Activated CD8-positive, alpha-beta memory T cell treated with anti-CD3 and anti-CD28 coated beads for 36 hours (primary cell): ENCODE data around the gene TSPAN32. TPM values are rescaled to one million over a fixed set of nuclear protein-coding genes. Genes with fewer than 3 reads are reported as not detected.
"Not testable (repeated sequence)": the region's sequence is repeated elsewhere in the genome, so short reads cannot be mapped to it uniquely, and the experiment has no call there.

Source experiments
- CTCF ChIA-PET: fragments of 350-600 bp; sonication (Branson Sonifier 250); formaldehyde crosslinking; loops from one replicate; lab custom pipeline; 2021; ENCODE audit warnings: antibody characterized with exemption; lab: Charles Lee
- POLR2A ChIA-PET: fragments of 350-600 bp; sonication (Branson Sonifier 250); formaldehyde crosslinking; loops from one replicate; lab custom pipeline; 2021; ENCODE audit warnings: antibody characterized with exemption; lab: Charles Lee
- total RNA-seq, 2 experiments: library from RNA; stranded (reverse); gene quantifications; one replicate each; pipeline ENCODE4 v1.2.3, GENCODE V29; 2021

TSPAN32 gene
- total RNA-seq, 2 experiments from 2014 or later = 2.8 to 2.9 TPM

- POLR2A ChIA-PET = no interaction called here
- CTCF ChIA-PET = interaction anchor here (1.3 kb wide), 1 partner anchor 57 kb away, joined by 3 read pairs; no protein-coding TSS in a partner anchor
Observed at GRCh38 chr11:2363130-2363529, 61.3 kb downstream of the TSPAN32 start.

- ChIA-PET CTCF (no interaction called here), POLR2A (no interaction called here)
Observed at GRCh38 chr11:2363577-2364370, 62.0 kb downstream of the TSPAN32 start.

GRCh38 chr11:2364386-2364785 is 62.6 kb downstream of the TSPAN32 start:
- CTCF ChIA-PET, POLR2A ChIA-PET: not testable (repeated sequence)

- ChIA-PET POLR2A (no interaction called here), CTCF (no interaction called here)
Observed at GRCh38 chr11:2365571-2366210, 63.9 kb downstream of the TSPAN32 start.

- ChIA-PET CTCF (no interaction called here), POLR2A (no interaction called here)
Observed at GRCh38 chr11:2366276-2366675, 64.5 kb downstream of the TSPAN32 start.

GRCh38 chr11:2366733-2367132 is 64.9 kb downstream of the TSPAN32 start:
- POLR2A ChIA-PET = no interaction called here
- CTCF ChIA-PET = no interaction called here

GRCh38 chr11:2367266-2368160 is 65.7 kb downstream of the TSPAN32 start:
- ChIA-PET CTCF (no interaction called here), POLR2A (no interaction called here)

Other genes starting within 250 kb of the TSPAN32 start
- 10 to 100 TPM in 1 of 2 experiments, 1 to 10 TPM in 1; 9.5 to 10.7 TPM for gene IGF2, start 162.6 kb upstream of the TSPAN32 start, total RNA-seq
- not detected for gene INS, start 140.8 kb upstream of the TSPAN32 start, total RNA-seq
- not detected for gene TH, start 130.2 kb upstream of the TSPAN32 start, total RNA-seq
- 1 to 10 TPM; 1.8 to 2.8 TPM for gene ASCL2, start 31.4 kb upstream of the TSPAN32 start, total RNA-seq
- 1 to 10 TPM; 3.5 to 4.2 TPM for gene C11orf21, start 95 bp upstream of the TSPAN32 start, total RNA-seq
- 100 to 1,000 TPM; 190 to 198 TPM for gene CD81, start 75.3 kb downstream of the TSPAN32 start, total RNA-seq
- gene TSSC4, start 98.7 kb downstream of the TSPAN32 start, total RNA-seq = 10 to 100 TPM; 61.5 to 68.0 TPM
- not detected for gene TRPM5, start 142.5 kb downstream of the TSPAN32 start, total RNA-seq
- gene KCNQ1, start 143.0 kb downstream of the TSPAN32 start, total RNA-seq = 1 to 10 TPM; 3.1 to 3.9 TPM